Lower leg skin (tissue), 4 donors: ENCODE measurements around the gene ATP13A2. TPM values are rescaled to one million over a fixed set of nuclear protein-coding genes. Genes with fewer than 3 reads are reported as not detected.

Source experiments
- DNase-seq, 2 donors: peaks; one replicate each; pipeline ENCODE4 v3.0.0-alpha.2; 2019; ENCODE audit warnings: low spot score in 2 of 2
- H3K4me3 ChIP-seq: fragments of 200-600 bp; sonication (generic); 2 replicates; pipeline ENCODE4 v1.5.1; 2017; ENCODE audit warnings: mild to moderate bottlenecking, low read depth; ENCODE audit not compliant: poor library complexity, severe bottlenecking
- POLR2A ChIP-seq, 2 donors: fragments of 450-650 bp; IDR thresholded peaks; one replicate each; pipeline ENCODE4 v1.6.1; 2016 to 2017; ENCODE audit warnings: antibody characterized with exemption in 2 of 2, mild to moderate bottlenecking in 1 of 2, moderate library complexity in 1 of 2
- WGBS, 2 donors: methylation state at CpG; one replicate each; pipeline ENCODE4 v1.1.5; 2018; 5-methylcytosine and 5-hydroxymethylcytosine counted together
- intact Hi-C: fragments of 100-400 bp; cut with DNase I; formaldehyde crosslinking; loops from one replicate; pipeline ENCODE4 v1.15.0; 2023; ENCODE audit warnings: low total_unique reads
- total RNA-seq, 4 donors: library from RNA; depleted of rRNA; stranded (reverse); fragments of >200 nt; gene quantifications; one replicate each; pipeline ENCODE4 v1.1.0, GENCODE V29; 2016
- TF ChIP-seq, protein P1 (sequence below), 3 donors: fragments of 450-650 bp; IDR thresholded peaks; one replicate each; pipeline ENCODE4 v1.5.1; 2016; ENCODE audit warnings: antibody characterized with exemption in 3 of 3, mild to moderate bottlenecking in 3 of 3, moderate library complexity in 2 of 3

Gene ATP13A2
- total RNA-seq, 4 donors from 2014 or later = 22.1 to 50.2 (median 38.8) TPM

- no peak for DNase-seq
- no peak overlapping the region for H3K4me3 ChIP-seq
- intact Hi-C loops = no loop called here
- TF ChIP-seq POLR2A (IDR thresholded peaks at IDR 0.05) = no peak
- TF ChIP-seq, protein P1, sequence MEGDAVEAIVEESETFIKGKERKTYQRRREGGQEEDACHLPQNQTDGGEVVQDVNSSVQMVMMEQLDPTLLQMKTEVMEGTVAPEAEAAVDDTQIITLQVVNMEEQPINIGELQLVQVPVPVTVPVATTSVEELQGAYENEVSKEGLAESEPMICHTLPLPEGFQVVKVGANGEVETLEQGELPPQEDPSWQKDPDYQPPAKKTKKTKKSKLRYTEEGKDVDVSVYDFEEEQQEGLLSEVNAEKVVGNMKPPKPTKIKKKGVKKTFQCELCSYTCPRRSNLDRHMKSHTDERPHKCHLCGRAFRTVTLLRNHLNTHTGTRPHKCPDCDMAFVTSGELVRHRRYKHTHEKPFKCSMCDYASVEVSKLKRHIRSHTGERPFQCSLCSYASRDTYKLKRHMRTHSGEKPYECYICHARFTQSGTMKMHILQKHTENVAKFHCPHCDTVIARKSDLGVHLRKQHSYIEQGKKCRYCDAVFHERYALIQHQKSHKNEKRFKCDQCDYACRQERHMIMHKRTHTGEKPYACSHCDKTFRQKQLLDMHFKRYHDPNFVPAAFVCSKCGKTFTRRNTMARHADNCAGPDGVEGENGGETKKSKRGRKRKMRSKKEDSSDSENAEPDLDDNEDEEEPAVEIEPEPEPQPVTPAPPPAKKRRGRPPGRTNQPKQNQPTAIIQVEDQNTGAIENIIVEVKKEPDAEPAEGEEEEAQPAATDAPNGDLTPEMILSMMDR (IDR thresholded peaks at IDR 0.05) = no peak
- WGBS, 2 donors = 95% methylated on average over 19 of the region's 19 CpGs
Observed at GRCh38 chr1:17005365-17005740, 6.4 kb downstream of the ATP13A2 start.

DNA sequence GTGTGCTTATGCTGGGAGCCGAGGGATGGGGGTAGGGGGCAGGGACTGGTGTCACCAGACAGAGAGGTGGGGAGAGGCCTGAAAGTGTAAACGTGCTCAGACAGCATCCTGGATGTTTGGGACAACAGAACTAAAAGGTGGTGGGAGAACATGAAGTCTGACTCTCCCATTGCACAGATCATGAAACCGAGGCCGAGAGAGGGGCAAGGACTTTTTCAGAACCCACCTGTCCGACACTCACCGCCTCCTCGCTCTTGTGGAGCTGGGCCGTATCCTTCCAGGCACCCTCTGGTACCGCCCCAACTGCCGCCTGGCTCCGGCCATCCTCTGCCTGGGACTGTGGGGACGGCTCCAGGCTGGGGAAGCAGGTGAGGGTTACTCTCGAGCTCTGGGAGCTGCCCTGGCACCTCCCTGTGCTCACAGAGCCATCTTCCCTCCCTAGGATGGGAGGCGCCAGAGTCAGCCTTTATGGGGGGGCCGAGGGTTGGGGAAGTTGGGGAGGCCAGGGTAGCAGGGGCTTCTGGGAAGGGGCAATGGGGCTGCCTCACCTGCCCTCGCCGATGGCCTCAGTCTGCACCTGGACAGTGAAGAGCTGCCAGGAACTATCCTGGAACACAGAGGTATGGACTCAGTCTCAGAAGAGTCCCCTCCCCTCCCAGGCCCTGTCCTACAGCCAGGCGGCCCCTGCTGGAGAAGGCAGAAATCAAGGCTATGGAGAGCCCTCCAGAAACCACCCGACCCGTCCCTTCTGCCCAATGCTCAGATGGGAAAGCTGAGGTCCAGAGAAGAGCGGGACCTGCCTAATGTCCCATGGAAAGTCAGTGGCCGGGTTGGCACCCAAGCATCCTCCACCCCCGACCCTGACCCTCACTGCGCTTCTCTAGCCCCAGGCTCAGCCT lies 7.0 kb downstream of the ATP13A2 start:
- 84% methylated on average over 21 to 24 of the region's 24 CpGs for WGBS, 2 donors
- TF ChIP-seq, protein P1 (IDR thresholded peaks at IDR 0.05) = no peak
- no peak for TF ChIP-seq POLR2A (IDR thresholded peaks at IDR 0.05)
- no peak for DNase-seq
- intact Hi-C loops = no loop called here
- no peak overlapping the region for H3K4me3 ChIP-seq

- 90 to 98% methylated on average over 4 of the region's 4 CpGs for WGBS, 2 donors
- intact Hi-C loops = no loop called here
- H3K4me3 ChIP-seq = no peak overlapping the region
- no peak for TF ChIP-seq POLR2A (IDR thresholded peaks at IDR 0.05)
- TF ChIP-seq, protein P1 (IDR thresholded peaks at IDR 0.05) = no peak
- no peak for DNase-seq
Observed at GRCh38 chr1:17002524-17002902, 9.2 kb downstream of the ATP13A2 start.

DNA sequence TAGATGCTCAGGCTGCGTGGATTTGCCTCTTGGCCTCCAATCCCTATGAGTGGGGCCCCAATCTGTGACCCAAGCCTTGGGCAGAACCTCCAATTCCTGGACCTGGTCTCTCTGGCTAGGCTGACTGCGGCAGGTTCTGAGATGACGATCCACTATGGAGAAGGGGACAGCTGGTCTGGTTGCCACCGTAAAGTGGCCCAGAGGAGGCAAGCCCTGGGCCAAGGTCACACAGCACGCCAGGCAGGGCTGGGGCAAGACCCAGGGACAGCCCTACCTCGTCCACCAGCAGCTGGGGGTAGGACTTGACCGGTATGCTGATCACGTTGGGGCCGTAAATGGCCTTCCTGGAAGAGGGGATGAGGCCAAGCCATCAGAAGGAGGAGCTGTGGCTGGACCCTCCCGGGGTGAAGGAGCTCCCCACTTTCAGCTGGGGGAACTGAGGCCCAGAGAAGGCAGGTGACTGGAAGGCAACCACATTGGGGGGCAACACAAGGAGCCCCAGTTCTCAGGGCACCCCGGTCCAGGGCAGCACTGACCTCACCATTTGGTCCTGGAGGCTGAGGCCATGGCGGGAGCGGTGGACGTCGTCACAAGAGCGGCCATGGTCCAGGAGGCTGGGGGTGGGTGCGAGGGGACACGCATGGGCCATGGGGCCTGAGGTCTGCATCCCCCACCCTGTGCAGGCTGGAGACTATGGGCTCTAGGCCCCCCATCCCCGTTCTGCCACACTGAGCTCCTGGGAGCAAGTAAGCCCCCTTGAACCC lies 9.8 kb downstream of the ATP13A2 start:
- no peak for DNase-seq
- intact Hi-C loops = no loop called here
- no peak overlapping the region for H3K4me3 ChIP-seq
- no peak for TF ChIP-seq POLR2A (IDR thresholded peaks at IDR 0.05)
- TF ChIP-seq, protein P1 (IDR thresholded peaks at IDR 0.05) = no peak
- WGBS, 2 donors = 94 to 95% methylated on average over 19 of the region's 19 CpGs

DNA sequence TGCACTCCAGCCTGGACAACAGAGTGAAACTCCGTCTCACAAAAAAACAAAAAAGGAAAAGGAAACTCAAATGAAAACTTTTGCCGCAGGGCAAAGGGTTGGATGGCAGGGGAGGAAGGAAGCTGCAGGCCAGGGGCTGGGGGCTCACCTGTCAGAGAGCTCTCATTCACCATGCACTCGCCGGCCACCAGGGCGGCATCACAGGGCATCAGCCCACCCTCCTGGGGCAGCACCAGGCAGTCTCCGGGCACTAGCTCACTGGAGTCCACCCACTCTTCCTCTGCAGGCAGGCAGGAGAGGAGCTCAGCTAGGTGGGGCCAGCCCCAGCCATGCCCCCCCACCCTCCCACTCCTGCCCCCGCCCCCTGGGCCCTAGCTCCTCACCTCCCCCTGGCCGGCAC lies 11.9 kb downstream of the ATP13A2 start:
- WGBS, 2 donors = 87 to 94% methylated on average over 7 to 8 of the region's 8 CpGs
- no peak overlapping the region for H3K4me3 ChIP-seq
- no peak for DNase-seq
- no peak for TF ChIP-seq POLR2A (IDR thresholded peaks at IDR 0.05)
- TF ChIP-seq, protein P1 (IDR thresholded peaks at IDR 0.05) = no peak
- intact Hi-C loops = no loop called here
